DND-41 (cell line): ENCODE data around the gene SDCCAG8.

Experiments used
- ATAC-seq: fragments of 200-7000 bp; cut with Tn5 transposase; 3 replicates; pipeline ENCODE4 v1.9.1; 2021; ENCODE audit warnings: low read depth; ENCODE audit not compliant: insufficient read depth
- DNase-seq: peaks from one replicate; pipeline ENCODE4 v3.0.0-alpha.2; 2020
- H2AFZ ChIP-seq: 2 replicates; pipeline ENCODE4 v1.6.0; 2012; ENCODE audit warnings: low read depth, low read length
- H3K27ac ChIP-seq: 2 replicates; pipeline ENCODE4 v1.5.1; 2012; ENCODE audit warnings: low read length, inconsistent platforms
- H3K27me3 ChIP-seq: fragments of 200-600 bp; sonication (generic); 2 replicates; pipeline ENCODE4 v1.6.0; 2012; ENCODE audit warnings: low read length, mild to moderate bottlenecking, inconsistent platforms; ENCODE audit not compliant: insufficient read depth, poor library complexity
- H3K36me3 ChIP-seq: 2 replicates; pipeline ENCODE4 v1.5.1; 2012; ENCODE audit warnings: low read length, inconsistent platforms; ENCODE audit not compliant: insufficient read depth
- H3K4me1 ChIP-seq: 2 replicates; pipeline ENCODE4 v1.5.1; 2012; ENCODE audit warnings: mild to moderate bottlenecking, low read length; ENCODE audit not compliant: insufficient read depth
- H3K4me2 ChIP-seq: 2 replicates; pipeline ENCODE4 v1.6.0; 2012; ENCODE audit warnings: mild to moderate bottlenecking, moderate library complexity, low read length, inconsistent platforms; ENCODE audit not compliant: insufficient read depth
- H3K4me3 ChIP-seq, 2 experiments: fragments of 200-600 bp in 1 of 2; shearing (Covaris generic) in 1 of 2; 2 replicates each; pipeline ENCODE4 v1.5.1; 2012 to 2016; ENCODE audit warnings: inconsistent platforms in 2 of 2, low read length in 2 of 2, mild to moderate bottlenecking in 2 of 2, low read depth in 1 of 2, moderate library complexity in 1 of 2
- H3K79me2 ChIP-seq: 2 replicates; pipeline ENCODE4 v1.6.0; 2012; ENCODE audit warnings: low read length, inconsistent platforms; ENCODE audit not compliant: insufficient read depth
- H3K9ac ChIP-seq: 2 replicates; pipeline ENCODE4 v1.6.0; 2012; ENCODE audit warnings: low read depth, mild to moderate bottlenecking, inconsistent platforms, low read length, moderate library complexity
- H3K9me3 ChIP-seq: 2 replicates; pipeline ENCODE4 v1.5.1; 2012; ENCODE audit warnings: low read length, moderate library complexity, mild to moderate bottlenecking, inconsistent platforms; ENCODE audit not compliant: insufficient read depth, severe bottlenecking
- H4K20me1 ChIP-seq: 2 replicates; pipeline ENCODE4 v1.6.0; 2012; ENCODE audit warnings: low read length; ENCODE audit not compliant: insufficient read depth
- CTCF ChIP-seq: IDR thresholded peaks from 2 replicates; pipeline ENCODE4 v1.5.1; 2012; ENCODE audit warnings: borderline replicate concordance, low read length, moderate library complexity, mild to moderate bottlenecking; ENCODE audit not compliant: poor library complexity, severe bottlenecking; ENCODE audit errors: extremely low read depth
- EZH2 ChIP-seq: IDR thresholded peaks from 3 replicates; pipeline ENCODE4 v1.6.1; 2012; ENCODE audit warnings: borderline replicate concordance, low read depth, mild to moderate bottlenecking, moderate library complexity, low read length, inconsistent platforms; ENCODE audit not compliant: severe bottlenecking

The SDCCAG8 gene

GRCh38 chr1:243236604-243237252 lies 19.1 kb upstream of the SDCCAG8 start:
- Histone ChIP-seq H3K9me3 (peaks cover 13% of the 10 kb centered on the region), H3K4me1 (no peaks in the 10 kb centered on the region), H3K27me3 (no peaks in the 10 kb centered on the region), H2AFZ (no peak overlapping the region), H3K79me2 (peaks cover 97% of the 10 kb centered on the region), H3K4me3 (no peak overlapping the region), H3K4me2 (no peak overlapping the region), H3K9ac (no peak overlapping the region), H3K36me3 (peaks cover 12% of the 10 kb centered on the region), H4K20me1 (peaks cover 17% of the 10 kb centered on the region; the same call in 1 of the 2 replicates), H3K27ac (no peak overlapping the region)
- DNase-seq, result no peak
- TF ChIP-seq EZH2, result no peak
- TF ChIP-seq CTCF, result no peak
- ATAC-seq, result no peak

- peaks cover 50% of the 10 kb centered on the region for H4K20me1 ChIP-seq
- ATAC-seq, result no peak
Observed at GRCh38 chr1:243244432-243244841, 11.4 kb upstream of the SDCCAG8 start.

GRCh38 chr1:243246916-243247315 lies 8.9 kb upstream of the SDCCAG8 start:
- Histone ChIP-seq H3K9ac (no peak overlapping the region), H3K4me1 (peaks cover 10% of the 10 kb centered on the region; the same call in 1 of the 2 replicates), H3K4me2 (no peak overlapping the region), H3K4me3 (no peak overlapping the region), H3K36me3 (peaks cover 2% of the 10 kb centered on the region; the same call in 1 of the 2 replicates), H3K79me2 (peaks cover 98% of the 10 kb centered on the region), H4K20me1 (peaks cover 46% of the 10 kb centered on the region), H2AFZ (no peak overlapping the region), H3K27me3 (no peaks in the 10 kb centered on the region), H3K27ac (no peak overlapping the region), H3K9me3 (no peaks in the 10 kb centered on the region)
- DNase-seq (no peak), ATAC-seq (no peak)
- TF ChIP-seq EZH2, result no peak
- no peak for TF ChIP-seq CTCF

More at GRCh38 chr1:243244432-243244841, 11.4 kb upstream of the SDCCAG8 start:
- Histone ChIP-seq H3K27ac (no peak overlapping the region), H3K4me2 (no peak overlapping the region), H3K4me3 (no peak overlapping the region), H3K79me2 (peaks cover 98% of the 10 kb centered on the region), H3K9ac (no peak overlapping the region), H3K4me1 (peaks cover 10% of the 10 kb centered on the region; the same call in 1 of the 2 replicates), H3K36me3 (peaks cover 2% of the 10 kb centered on the region; the same call in 1 of the 2 replicates), H3K27me3 (no peaks in the 10 kb centered on the region), H3K9me3 (no peaks in the 10 kb centered on the region), H2AFZ (no peak overlapping the region)
- no peak for DNase-seq
- TF ChIP-seq CTCF, result no peak
- no peak for TF ChIP-seq EZH2
